Urinary bladder (tissue), 4 donors: ENCODE data around the gene AIF1. TPM values are rescaled to one million over a fixed set of nuclear protein-coding genes. Genes with fewer than 3 reads are reported as not detected.

Source experiments
- DNase-seq: peaks from one replicate; pipeline ENCODE4 v3.0.0-alpha.2; 2015; ENCODE audit errors: extremely low spot score
- H3K27ac ChIP-seq: one replicate; pipeline ENCODE4 v1.5.1; 2013; ENCODE audit warnings: low read depth, mild to moderate bottlenecking, moderate library complexity
- H3K36me3 ChIP-seq: one replicate; pipeline ENCODE4 v1.6.1; 2013; ENCODE audit warnings: mild to moderate bottlenecking, moderate library complexity; ENCODE audit not compliant: insufficient read depth
- H3K4me1 ChIP-seq: one replicate; pipeline ENCODE4 v1.6.1; 2013; ENCODE audit warnings: mild to moderate bottlenecking, moderate library complexity; ENCODE audit not compliant: insufficient read depth
- H3K4me3 ChIP-seq: one replicate; pipeline ENCODE4 v1.5.1; 2013; ENCODE audit warnings: low read depth, low read length
- WGBS: extraction: QIAGEN DNeasy Blood & Tissue Kit; methylation state at CpG from one replicate; pipeline ENCODE4 v1.1.7; 2013; 5-methylcytosine and 5-hydroxymethylcytosine counted together
- polyA plus RNA-seq: library from polyadenylated mRNA; stranded (reverse); fragments of 200-250 nt; gene quantifications from one replicate; pipeline ENCODE4 v1.2.3, GENCODE V29; 2013
- total RNA-seq: library from RNA; depleted of rRNA; stranded (reverse); fragments of >200 nt; gene quantifications from one replicate; pipeline ENCODE4 v1.2.3, GENCODE V29; 2014
- donor health status: healthy with polysubstance abuse.
- donor health status: healthy.

The AIF1 gene
- total and polyA plus RNA-seq, 2 donors: 41.7 to 42.6 TPM

GRCh38 chr6:31634131-31634530 lies 19.1 kb downstream of the AIF1 start:
- WGBS: 82% methylated on average over 3 of the region's 3 CpGs

GRCh38 chr6:31634969-31635575 lies 20.0 kb downstream of the AIF1 start:
- 83% methylated on average over 11 of the region's 11 CpGs for WGBS

More at GRCh38 chr6:31634131-31634530, 19.1 kb downstream of the AIF1 start:
- H3K27ac ChIP-seq: no peak overlapping the region
- no peaks in the 10 kb centered on the region for H3K4me1 ChIP-seq
- peaks cover 10% of the 10 kb centered on the region for H3K36me3 ChIP-seq
- no peak for DNase-seq
- no peak overlapping the region for H3K4me3 ChIP-seq

GRCh38 chr6:31636698-31637596 lies 21.9 kb downstream of the AIF1 start:
- DNase-seq: no peak
- WGBS: 79% methylated on average over 27 of the region's 27 CpGs
- peaks cover 8% of the 10 kb centered on the region for H3K36me3 ChIP-seq

More at GRCh38 chr6:31634969-31635575, 20.0 kb downstream of the AIF1 start:
- no peak for DNase-seq
- no peaks in the 10 kb centered on the region for H3K4me1 ChIP-seq
- no peak overlapping the region for H3K4me3 ChIP-seq
- peaks cover 8% of the 10 kb centered on the region for H3K36me3 ChIP-seq
- no peak overlapping the region for H3K27ac ChIP-seq

GRCh38 chr6:31639043-31639442 lies 24.0 kb downstream of the AIF1 start:
- H3K4me1 ChIP-seq: no peaks in the 10 kb centered on the region
- 80% methylated on average over 9 of the region's 9 CpGs for WGBS
- DNase-seq: no peak
- no peak overlapping the region for H3K4me3 ChIP-seq
- H3K36me3 ChIP-seq: peaks cover 8% of the 10 kb centered on the region
- no peak overlapping the region for H3K27ac ChIP-seq

More at GRCh38 chr6:31636698-31637596, 21.9 kb downstream of the AIF1 start:
- Histone ChIP-seq H3K27ac (no peak overlapping the region), H3K4me1 (no peaks in the 10 kb centered on the region), H3K4me3 (no peak overlapping the region)

GRCh38 chr6:31639449-31639861 lies 24.4 kb downstream of the AIF1 start:
- no peak for DNase-seq
- H3K4me1 ChIP-seq: no peaks in the 10 kb centered on the region
- 74% methylated on average over 10 of the region's 10 CpGs for WGBS
- H3K27ac ChIP-seq: no peak overlapping the region
- H3K4me3 ChIP-seq: no peak overlapping the region
- peaks cover 8% of the 10 kb centered on the region for H3K36me3 ChIP-seq

GRCh38 chr6:31640612-31641011 lies 25.6 kb downstream of the AIF1 start:
- WGBS: 94% methylated on average over 6 of the region's 6 CpGs
- no peak overlapping the region for H3K27ac ChIP-seq
- H3K4me3 ChIP-seq: no peak overlapping the region
- H3K36me3 ChIP-seq: peaks cover 16% of the 10 kb centered on the region
- DNase-seq: no peak
- H3K4me1 ChIP-seq: no peaks in the 10 kb centered on the region

DNA sequence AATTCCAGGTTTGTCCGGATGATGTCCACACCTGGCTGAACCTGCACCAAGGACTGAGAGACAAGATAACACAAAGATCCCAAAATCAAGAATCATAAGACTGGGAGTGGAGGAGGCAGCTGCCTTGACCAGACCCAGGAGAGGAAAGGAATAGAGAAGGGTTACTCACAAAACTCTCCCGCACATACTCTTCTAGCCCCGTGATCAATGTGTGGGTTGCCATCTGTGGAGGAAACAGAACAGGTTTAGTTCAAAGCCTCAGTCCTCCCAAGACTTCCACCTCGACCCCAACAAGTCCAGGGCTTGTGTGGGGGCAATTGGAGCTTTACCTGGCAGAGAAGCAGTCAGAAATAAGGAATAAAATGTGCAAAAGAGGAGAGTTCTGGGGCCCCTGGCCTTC lies 26.3 kb downstream of the AIF1 start:
- Histone ChIP-seq H3K4me3 (no peak overlapping the region), H3K36me3 (peaks cover 16% of the 10 kb centered on the region), H3K27ac (no peak overlapping the region), H3K4me1 (no peaks in the 10 kb centered on the region)
- no peak for DNase-seq
- WGBS: 90% methylated on average over 4 of the region's 4 CpGs

- no peaks in the 10 kb centered on the region for H3K4me1 ChIP-seq
- no peak overlapping the region for H3K4me3 ChIP-seq
- WGBS: 90% methylated on average over 6 of the region's 6 CpGs
- H3K27ac ChIP-seq: no peak overlapping the region
- no peak for DNase-seq
- peaks cover 19% of the 10 kb centered on the region for H3K36me3 ChIP-seq
Measured at GRCh38 chr6:31642798-31643570, 27.9 kb downstream of the AIF1 start.

GRCh38 chr6:31643818-31644454 lies 28.9 kb downstream of the AIF1 start:
- H3K4me3 ChIP-seq: no peak overlapping the region
- peaks cover 21% of the 10 kb centered on the region for H3K36me3 ChIP-seq
- DNase-seq: no peak
- H3K27ac ChIP-seq: no peak overlapping the region
- no peaks in the 10 kb centered on the region for H3K4me1 ChIP-seq
- 91% methylated on average over 17 of the region's 17 CpGs for WGBS

DNA sequence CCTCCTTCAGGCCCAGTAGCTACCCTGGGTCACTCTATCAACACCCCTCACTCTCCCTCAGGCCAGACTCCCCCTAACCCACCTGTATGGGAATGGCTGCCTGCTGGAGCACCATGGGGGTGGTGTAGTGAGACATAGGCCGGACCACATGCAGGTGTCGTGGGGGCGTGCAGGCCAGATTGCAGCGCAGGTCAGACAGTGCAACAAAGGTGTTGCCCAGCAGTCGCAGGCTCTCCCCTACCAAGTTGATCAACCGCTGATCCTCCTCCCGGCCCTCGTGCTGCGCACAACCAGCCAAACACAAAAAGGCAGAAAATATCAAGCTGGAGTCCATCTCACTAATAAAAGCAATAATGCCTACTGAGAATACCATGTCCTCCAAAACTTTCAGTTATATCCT lies 30.3 kb downstream of the AIF1 start:
- Histone ChIP-seq H3K36me3 (peaks cover 19% of the 10 kb centered on the region), H3K27ac (no peak overlapping the region), H3K4me3 (no peak overlapping the region), H3K4me1 (no peaks in the 10 kb centered on the region)
- DNase-seq: no peak
- 94% methylated on average over 9 of the region's 9 CpGs for WGBS

DNA sequence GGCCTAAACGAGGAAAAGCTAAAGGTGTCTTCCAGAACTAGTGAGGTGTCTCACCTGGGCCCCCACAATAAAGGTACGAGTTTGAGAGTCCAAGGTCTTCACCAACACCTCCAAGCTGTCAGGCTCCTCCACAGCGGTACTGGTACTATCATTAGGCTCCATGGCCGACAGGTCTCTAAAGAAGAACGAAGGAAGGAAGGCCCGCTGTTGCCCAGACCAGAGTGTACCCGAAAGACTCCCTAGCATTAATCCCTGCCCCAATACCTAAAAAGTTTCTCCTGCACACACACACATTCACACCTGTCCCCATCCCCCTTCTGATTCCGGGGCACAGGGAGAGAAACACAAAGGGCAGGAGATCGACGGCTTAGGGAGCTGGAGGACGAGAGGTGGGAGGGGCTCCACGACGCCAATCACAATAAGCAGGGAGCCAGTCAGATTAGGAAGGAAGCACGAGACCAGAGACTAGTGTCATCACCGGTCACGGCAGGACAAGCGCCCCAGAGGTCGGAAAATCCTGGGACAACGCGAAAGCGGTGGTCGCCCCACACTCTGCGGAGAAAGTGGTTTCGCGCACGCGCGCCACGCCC lies 36.7 kb downstream of the AIF1 start:
- H3K4me3 ChIP-seq: peak overlapping the region; percentile 59
- H3K4me1 ChIP-seq: no peaks in the 10 kb centered on the region
- H3K36me3 ChIP-seq: peaks cover 9% of the 10 kb centered on the region
- WGBS: 2% methylated on average over 29 of the region's 29 CpGs
- DNase-seq: peak; percentile 54
- peak overlapping the region; percentile 96 for H3K27ac ChIP-seq

DNA sequence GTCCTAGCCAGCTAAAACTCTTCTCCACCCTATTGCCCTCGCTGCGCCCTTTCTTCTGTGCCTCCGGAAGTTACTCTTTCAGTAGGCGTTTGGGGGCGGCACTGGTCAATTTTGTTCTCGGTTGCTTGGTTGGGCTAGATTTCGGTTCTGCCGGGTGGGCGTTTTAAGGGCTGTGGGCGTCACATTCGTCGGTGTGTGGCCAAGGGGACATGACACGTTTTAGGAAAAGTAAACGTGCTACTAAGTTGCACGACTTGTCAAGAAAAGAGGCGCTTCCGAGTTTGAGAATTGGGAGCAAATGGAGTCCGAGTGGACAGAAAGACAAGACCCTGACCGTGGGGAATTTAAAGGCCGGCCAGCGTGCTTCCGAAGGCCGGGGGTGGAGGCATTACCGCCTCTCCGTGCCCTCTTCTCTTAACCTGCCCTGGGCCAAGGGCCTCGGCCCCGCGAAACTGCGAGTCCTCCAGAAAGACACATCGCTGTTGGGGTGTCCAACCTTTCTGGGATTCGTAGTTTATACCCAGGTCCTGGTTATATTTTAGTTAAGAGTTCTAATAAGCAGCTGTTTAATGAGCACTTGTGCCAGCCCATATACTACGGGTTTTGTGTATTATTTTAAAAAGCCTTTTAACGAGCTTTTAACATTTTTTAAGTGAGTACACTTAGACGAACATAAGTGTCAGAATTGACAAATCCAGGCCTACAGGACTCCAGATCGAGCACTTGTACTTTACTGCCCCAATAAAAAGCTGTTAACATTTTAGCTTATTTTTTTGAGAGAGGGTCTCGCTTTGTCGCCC lies 38.1 kb downstream of the AIF1 start:
- Histone ChIP-seq H3K36me3 (peaks cover 4% of the 10 kb centered on the region), H3K4me1 (no peaks in the 10 kb centered on the region), H3K27ac (peak overlapping the region; percentile 96), H3K4me3 (peak overlapping the region; percentile 52)
- WGBS: 7% methylated on average over 37 of the region's 37 CpGs
- peak; percentile 94 for DNase-seq
